Measurements from ENCODE around the gene PRDM10.
"Not testable (repeated sequence)": the region's sequence is repeated elsewhere in the genome, so short reads cannot be mapped to it uniquely, and the experiment has no call there.

PRDM10 gene

GRCh38 chr11:130002352-130002845 is at the start of gene PRDM10:
Gene PRDM10 (minus strand): TSS chr11:130002835. CDS start chr11:129960964, 41,871 bp downstream.
- no peak for DNase-seq

- DNase-seq, result no peak
Observed at GRCh38 chr11:130051082-130051481, 48.4 kb upstream of the PRDM10 start.

GRCh38 chr11:130050257-130050656 is 47.6 kb upstream of the PRDM10 start:
- DNase-seq, result no peak

GRCh38 chr11:130049328-130049771 is 46.7 kb upstream of the PRDM10 start:
- DNase-seq, result no peak

GRCh38 chr11:130047141-130047540 is 44.5 kb upstream of the PRDM10 start:
- no peak for DNase-seq

- no peak for DNase-seq
Observed at GRCh38 chr11:130043575-130043974, 40.9 kb upstream of the PRDM10 start.

- DNase-seq, result no peak
Observed at GRCh38 chr11:130042093-130042591, 39.5 kb upstream of the PRDM10 start.

GRCh38 chr11:130040281-130040940 is 37.8 kb upstream of the PRDM10 start:
- no peak for DNase-seq

GRCh38 chr11:130037881-130038585 is 35.4 kb upstream of the PRDM10 start:
- DNase-seq, result no peak

- DNase-seq, result no peak
Observed at GRCh38 chr11:130037058-130037457, 34.4 kb upstream of the PRDM10 start.

GRCh38 chr11:130034236-130034635 is 31.6 kb upstream of the PRDM10 start:
- DNase-seq, result no peak

GRCh38 chr11:130032931-130033330 is 30.3 kb upstream of the PRDM10 start:
- DNase-seq, result no peak

GRCh38 chr11:130031945-130032344 is 29.3 kb upstream of the PRDM10 start:
- DNase-seq, result no peak

GRCh38 chr11:130031056-130031455 is 28.4 kb upstream of the PRDM10 start:
- DNase-seq, result no peak

- no peak for DNase-seq
Observed at GRCh38 chr11:130029137-130029536, 26.5 kb upstream of the PRDM10 start.

GRCh38 chr11:130025371-130025770 is 22.7 kb upstream of the PRDM10 start:
- no peak for DNase-seq

GRCh38 chr11:130024361-130024760 is 21.7 kb upstream of the PRDM10 start:
- no peak for DNase-seq

- DNase-seq, result no peak
Observed at GRCh38 chr11:130023204-130023603, 20.6 kb upstream of the PRDM10 start.

GRCh38 chr11:130022799-130023198 is 20.2 kb upstream of the PRDM10 start:
- DNase-seq, result no peak

GRCh38 chr11:130021606-130022005 is 19.0 kb upstream of the PRDM10 start:
- not testable (repeated sequence) for DNase-seq

- DNase-seq, result no peak
Observed at GRCh38 chr11:130020323-130020722, 17.7 kb upstream of the PRDM10 start.

- not testable (repeated sequence) for DNase-seq
Observed at GRCh38 chr11:130015846-130016245, 13.2 kb upstream of the PRDM10 start.

GRCh38 chr11:130008326-130008725 is 5.7 kb upstream of the PRDM10 start:
- no peak for DNase-seq

GRCh38 chr11:130006929-130007328 is 4.3 kb upstream of the PRDM10 start:
- DNase-seq, result peak; percentile 23
